Activated naive CD4-positive, alpha-beta T cell (primary cell): ENCODE data around the gene CLPSL2.

ENCODE experiments used
- DNase-seq, 4 experiments: peaks; one replicate each; lab custom pipeline; 2025; lab: John Stamatoyannopoulos, UW

The CLPSL2 gene

GRCh38 chr6:35746516-35746915 lies 29.9 kb upstream of the CLPSL2 start:
- no peak for DNase-seq

GRCh38 chr6:35747877-35748276 lies 28.5 kb upstream of the CLPSL2 start:
- no peak for DNase-seq

- DNase-seq: no peak
Measured at GRCh38 chr6:35750557-35750956, 25.8 kb upstream of the CLPSL2 start.

- no peak for DNase-seq
Measured at GRCh38 chr6:35751594-35751993, 24.8 kb upstream of the CLPSL2 start.

- DNase-seq: no peak
Measured at GRCh38 chr6:35752330-35752729, 24.1 kb upstream of the CLPSL2 start.

- DNase-seq: no peak
Measured at GRCh38 chr6:35754452-35755277, 21.7 kb upstream of the CLPSL2 start.

- DNase-seq: no peak
Measured at GRCh38 chr6:35755278-35755924, 21.0 kb upstream of the CLPSL2 start.

- no peak for DNase-seq
Measured at GRCh38 chr6:35757456-35758123, 18.8 kb upstream of the CLPSL2 start.

- no peak for DNase-seq
Measured at GRCh38 chr6:35759426-35759825, 17.0 kb upstream of the CLPSL2 start.

- DNase-seq: no peak
Measured at GRCh38 chr6:35765739-35766138, 10.7 kb upstream of the CLPSL2 start.

- no peak for DNase-seq
Measured at GRCh38 chr6:35769211-35769610, 7.2 kb upstream of the CLPSL2 start.

GRCh38 chr6:35771343-35771627 lies 5.1 kb upstream of the CLPSL2 start:
- no peak for DNase-seq

- DNase-seq: no peak
Measured at GRCh38 chr6:35774116-35774794, 2.1 kb upstream of the CLPSL2 start.

- DNase-seq: no peak
Measured at GRCh38 chr6:35775031-35775430, 1.4 kb upstream of the CLPSL2 start.

GRCh38 chr6:35777356-35778102 lies 1.1 kb downstream of the CLPSL2 start:
- DNase-seq: no peak

GRCh38 chr6:35778437-35778836 lies 2.0 kb downstream of the CLPSL2 start:
- DNase-seq: no peak

- no peak for DNase-seq
Measured at GRCh38 chr6:35780719-35781118, 4.3 kb downstream of the CLPSL2 start, which contains the start of gene CLPSL1. Gene CLPSL1, plus strand, starts transcription at chr6:35781019. Its CDS starts 92 bp downstream, at chr6:35781111.

- DNase-seq: no peak
Measured at GRCh38 chr6:35781290-35781689, 4.9 kb downstream of the CLPSL2 start.

- DNase-seq: no peak
Measured at GRCh38 chr6:35782424-35782823, 6.0 kb downstream of the CLPSL2 start.

GRCh38 chr6:35784200-35784599 lies 7.8 kb downstream of the CLPSL2 start:
- DNase-seq: no peak

- DNase-seq: no peak
Measured at GRCh38 chr6:35786272-35786671, 9.9 kb downstream of the CLPSL2 start.

GRCh38 chr6:35786810-35787209 lies 10.4 kb downstream of the CLPSL2 start:
- DNase-seq: no peak
